GM12892 (cell line): ENCODE measurements around the gene ANKDD1B. TPM values are rescaled to one million over a fixed set of nuclear protein-coding genes. Genes with fewer than 3 reads are reported as not detected.
A peak's percentile ranks its signal among the peaks of the same experiment; 100 is the strongest.
"Not testable (repeated sequence)": the region's sequence is repeated elsewhere in the genome, so short reads cannot be mapped to it uniquely, and the experiment has no call there.

ENCODE experiments used
- DNase-seq: peaks from one replicate; pipeline ENCODE4 v3.0.0; 2011; ENCODE audit not compliant: insufficient read length
- FAIRE-seq: peaks from 2 replicates; lab custom pipeline; 2011; peaks lifted over from hg19 to GRCh38; lab: Jason Lieb, UNC
- POLR2A ChIP-seq: IDR thresholded peaks from 2 replicates; pipeline ENCODE4 v1.6.1; 2011; ENCODE audit warnings: low read depth, low read length, control low read depth
- POLR2AphosphoS5 ChIP-seq: IDR thresholded peaks from 2 replicates; pipeline ENCODE4 v1.6.1; 2011; ENCODE audit warnings: low read depth, low read length, control low read depth
- TAF1 ChIP-seq: IDR thresholded peaks from 2 replicates; pipeline ENCODE4 v1.6.1; 2011; ENCODE audit warnings: low read depth, mild to moderate bottlenecking, control low read depth, low read length, borderline replicate concordance
- polyA plus RNA-seq: library from polyadenylated mRNA; unstranded; fragments of >200 nt; gene quantifications from one replicate; pipeline ENCODE4 v1.2.1, GENCODE V29; 2012; ENCODE audit warnings: missing spikeins, inconsistent platforms; ENCODE audit not compliant: missing spikeins

ANKDD1B gene
- 0.61 TPM for polyA plus RNA-seq

DNA sequence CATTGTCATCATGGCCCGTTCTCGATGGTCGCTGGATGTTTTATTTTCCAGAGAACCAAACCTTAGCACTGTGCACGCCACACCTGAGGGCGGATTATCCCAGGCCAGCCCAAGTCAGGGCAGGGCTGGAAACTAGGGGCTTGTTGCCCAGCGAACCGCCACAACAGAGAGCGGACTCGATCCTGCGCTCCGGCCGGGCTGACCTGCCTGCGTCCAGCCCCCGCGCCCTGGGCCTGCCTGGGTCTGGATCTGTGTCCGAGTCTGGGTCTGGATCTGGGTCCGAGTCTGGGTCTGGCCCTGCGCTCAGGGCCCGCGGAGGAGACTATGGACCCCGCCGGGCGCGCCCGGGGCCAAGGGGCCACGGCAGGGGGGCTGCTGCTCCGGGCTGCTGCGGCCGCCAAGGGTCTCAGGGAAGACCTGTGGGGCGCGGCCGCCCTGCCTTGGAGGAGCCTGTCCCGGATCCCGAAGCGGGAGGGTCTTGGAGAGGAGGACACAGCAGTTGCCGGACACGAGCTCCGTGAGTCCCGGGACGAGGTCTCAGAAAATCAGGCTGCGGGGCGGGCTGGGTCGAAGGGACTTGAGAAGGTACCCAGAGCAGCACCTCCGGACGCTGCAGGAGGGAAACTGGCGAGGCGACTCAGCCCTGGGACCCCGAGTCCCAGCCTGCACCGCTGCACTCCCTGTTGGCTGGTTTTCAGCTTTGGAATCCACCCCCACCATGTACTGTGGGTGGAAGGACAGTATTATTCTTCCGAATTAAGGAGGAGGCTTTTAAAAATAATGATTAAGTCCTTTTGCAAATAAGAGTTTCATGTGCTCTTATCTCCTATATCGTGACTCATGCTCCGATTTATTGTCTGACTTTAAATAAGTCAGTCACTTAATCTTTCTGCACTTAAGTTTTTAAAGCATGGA, at the start of gene ANKDD1B:
TSS of gene ANKDD1B (plus strand) at position 143 of the 915 bp plus-strand sequence. CDS start at position 325, 182 bp downstream.
- TF ChIP-seq POLR2AphosphoS5 (no peak), POLR2A (no peak), TAF1 (no peak)
- FAIRE-seq = no peak

DNA sequence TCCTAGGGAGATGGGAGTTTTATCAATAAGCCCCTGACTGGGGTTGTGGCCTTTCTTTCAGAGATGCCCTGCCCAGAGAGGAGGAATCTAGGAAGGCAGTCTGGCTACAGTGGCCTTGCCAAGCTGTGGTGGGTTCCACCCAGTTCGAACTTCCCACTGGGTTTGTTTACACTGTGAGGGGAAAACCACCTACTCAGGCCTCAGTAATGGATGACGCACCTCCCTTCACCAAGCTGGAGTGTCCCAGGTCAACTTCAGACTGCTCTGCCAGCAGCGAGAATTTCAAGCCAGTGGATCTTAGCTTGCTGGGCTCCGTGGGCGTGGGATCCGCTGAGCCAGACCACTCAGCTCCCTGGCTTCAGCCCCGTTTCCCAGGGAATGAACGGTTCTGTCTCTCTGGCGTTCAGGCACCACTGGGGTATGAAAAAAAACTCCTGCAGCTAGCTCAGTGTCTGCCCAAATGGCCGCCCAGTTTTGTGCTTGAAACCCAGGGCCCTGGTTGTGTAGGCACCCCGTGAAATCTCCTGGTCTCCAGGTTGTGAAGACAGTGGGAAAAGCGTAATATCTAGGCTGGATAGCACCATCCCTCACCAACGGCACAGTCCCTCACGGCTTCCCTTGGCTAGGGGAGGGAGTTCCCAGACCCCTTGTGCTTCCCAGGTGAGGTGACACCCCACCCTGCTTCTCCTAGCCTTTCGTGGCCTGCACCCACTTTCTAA, 45.1 kb upstream of the ANKDD1B start:
- peak; percentile 56 for FAIRE-seq

More for the DNA sequence above, at the start of gene ANKDD1B:
- peak; percentile 31 for DNase-seq

DNA sequence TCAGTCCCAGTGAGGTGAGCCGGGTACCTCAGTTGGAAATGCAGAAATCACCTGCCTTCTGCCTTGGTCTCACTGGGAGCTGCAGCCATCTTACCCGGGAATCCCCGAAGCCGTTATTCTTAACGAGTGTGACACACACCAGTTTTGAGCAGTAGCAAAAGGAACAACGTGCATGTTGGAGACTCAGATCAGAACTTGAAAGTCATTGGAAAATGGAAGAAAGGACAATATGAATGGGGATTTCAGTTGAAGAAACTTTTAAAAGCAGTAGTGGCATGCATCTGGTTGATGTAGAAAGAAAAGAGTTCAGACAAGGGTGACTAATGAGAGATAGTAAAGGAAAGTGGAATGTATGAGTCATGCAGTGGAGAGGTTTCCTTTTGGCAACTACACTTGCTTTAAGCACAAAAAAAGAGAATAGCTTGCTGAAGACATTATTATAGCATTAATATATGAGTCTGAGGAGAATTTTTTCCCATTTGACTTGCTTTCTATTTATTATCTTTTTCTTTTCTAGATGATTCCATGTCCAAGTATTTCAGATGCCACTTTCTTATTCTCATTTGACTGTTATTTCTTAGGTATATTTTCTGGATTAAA, 44.4 kb upstream of the ANKDD1B start:
- DNase-seq (peak; percentile 9), FAIRE-seq (peak; percentile 80)

More for the DNA sequence above, 45.1 kb upstream of the ANKDD1B start:
- not testable (repeated sequence) for DNase-seq

DNA sequence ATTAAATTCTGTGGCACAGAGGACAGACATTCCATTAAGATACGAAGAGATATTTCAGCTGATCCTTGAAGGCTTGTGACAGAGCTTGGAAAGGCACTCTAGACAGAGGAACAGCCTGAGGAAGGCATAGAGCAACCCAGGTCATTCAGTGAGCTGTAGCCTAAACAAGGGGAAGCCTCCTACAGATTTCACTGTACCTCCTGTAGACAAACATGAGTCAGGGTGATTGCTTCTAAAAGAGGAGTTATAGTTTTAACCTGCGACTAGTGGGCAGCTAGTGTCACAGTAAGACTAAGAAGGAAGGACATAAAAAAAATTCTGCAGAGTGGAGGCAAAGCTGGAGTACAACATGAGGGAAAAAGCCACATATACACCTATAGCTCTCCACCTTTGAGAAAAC, 43.5 kb upstream of the ANKDD1B start:
- TF ChIP-seq POLR2AphosphoS5 (no peak), TAF1 (no peak), POLR2A (no peak)
- DNase-seq (no peak), FAIRE-seq (peak; percentile 84)

More for the DNA sequence above, 44.4 kb upstream of the ANKDD1B start:
- TF ChIP-seq POLR2AphosphoS5 (no peak), POLR2A (no peak), TAF1 (no peak)

DNA sequence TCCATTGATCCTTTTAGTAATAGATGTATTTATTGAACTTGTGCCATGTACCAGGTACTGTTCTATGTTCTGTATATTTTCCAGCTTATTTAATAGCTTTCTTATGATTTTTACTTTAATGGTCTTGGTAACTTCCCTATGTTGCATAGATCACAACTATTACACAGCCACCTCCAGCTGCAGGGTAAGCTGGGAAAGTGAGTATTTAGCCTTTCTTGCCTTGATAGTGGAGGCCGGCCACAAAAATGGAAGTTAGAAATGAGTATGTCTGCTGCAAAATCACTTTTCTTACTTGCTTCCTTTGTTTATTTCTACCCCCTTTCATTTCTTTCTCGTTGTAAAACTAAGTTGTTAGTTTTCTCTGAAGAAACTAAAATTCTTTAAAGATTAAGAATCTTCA, 43.1 kb upstream of the ANKDD1B start:
- peak; percentile 27 for FAIRE-seq
- TF ChIP-seq POLR2AphosphoS5 (no peak), POLR2A (no peak), TAF1 (no peak)
- no peak for DNase-seq

DNA sequence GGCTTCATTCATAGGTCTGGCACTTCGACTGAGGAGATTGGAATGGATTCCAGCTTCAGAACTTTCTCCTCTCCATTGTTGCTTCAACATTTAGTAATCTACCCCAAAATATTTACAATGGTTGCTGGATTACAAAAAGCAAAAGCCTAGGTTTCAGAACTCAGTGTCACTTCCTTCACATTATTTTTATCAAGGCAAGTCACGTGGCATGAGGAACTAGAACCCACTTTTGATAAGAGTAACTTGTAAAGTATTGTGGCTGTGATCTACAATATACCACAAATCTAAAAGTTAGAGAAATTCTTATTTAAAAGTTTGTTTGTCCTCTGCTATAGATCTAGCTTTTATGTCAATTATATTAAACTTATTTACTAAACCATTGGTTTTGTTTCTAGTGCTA, 39.7 kb upstream of the ANKDD1B start:
- peak; percentile 83 for FAIRE-seq
- no peak for DNase-seq
- TF ChIP-seq TAF1 (no peak), POLR2AphosphoS5 (no peak), POLR2A (no peak)

DNA sequence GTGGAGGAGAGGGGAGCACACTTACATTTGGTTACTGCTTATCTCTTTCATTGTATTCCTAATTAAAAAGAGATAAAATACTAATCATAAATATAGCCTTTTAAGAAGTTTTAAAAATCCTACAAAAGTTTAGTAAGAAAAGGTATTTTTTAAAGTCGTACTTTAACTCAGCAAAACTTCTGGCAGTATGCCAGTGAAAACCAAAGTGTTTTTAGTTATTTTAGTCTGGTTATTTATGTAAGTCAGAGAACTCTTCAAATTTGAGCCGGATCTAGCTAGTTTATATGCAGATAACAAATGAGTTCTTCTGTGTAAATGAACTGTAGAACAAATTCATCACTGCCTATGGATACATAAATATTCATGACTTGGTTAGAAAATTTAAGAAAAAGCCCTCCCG, 36.5 kb upstream of the ANKDD1B start:
- DNase-seq (no peak), FAIRE-seq (no peak)
- TF ChIP-seq POLR2AphosphoS5 = no peak
- no peak for TF ChIP-seq POLR2A
- TF ChIP-seq TAF1 = no peak

DNA sequence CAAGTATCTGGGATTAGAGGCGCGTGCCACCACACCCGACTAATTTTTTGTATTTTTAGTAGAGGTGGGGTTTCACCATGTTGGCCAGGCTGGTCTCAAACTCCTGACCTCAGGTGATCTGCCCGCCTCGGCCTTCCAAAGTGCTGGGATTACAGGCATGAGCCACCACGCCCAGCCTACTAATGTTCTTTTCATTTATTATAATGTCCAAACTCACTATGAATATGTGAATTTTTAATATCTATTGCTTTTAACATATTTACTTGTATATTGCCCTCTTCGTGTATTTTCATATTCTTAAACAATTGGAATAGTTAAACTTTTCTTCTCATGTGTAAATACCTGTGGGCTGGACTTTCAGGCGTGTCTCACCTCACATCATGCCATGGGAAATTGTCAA, 33.0 kb upstream of the ANKDD1B start:
- not testable (repeated sequence) for FAIRE-seq, DNase-seq

DNA sequence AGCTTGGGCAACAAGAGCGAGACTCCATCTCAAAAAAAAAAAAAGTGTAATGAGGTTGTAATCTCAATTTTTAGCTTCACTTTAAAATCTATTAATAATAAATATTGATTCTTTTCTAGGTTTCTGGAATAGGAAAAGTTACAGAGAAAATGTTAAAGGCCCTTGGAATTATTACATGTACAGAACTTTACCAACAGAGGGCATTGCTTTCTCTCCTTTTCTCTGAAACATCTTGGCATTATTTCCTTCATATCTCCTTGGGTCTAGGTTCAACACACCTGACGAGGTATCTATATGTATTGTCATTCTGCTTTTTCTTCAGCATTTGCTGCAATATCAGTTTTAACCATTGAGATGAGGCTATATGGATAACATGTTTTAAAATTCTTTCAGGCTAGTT, 26.6 kb upstream of the ANKDD1B start:
- no peak for TF ChIP-seq POLR2AphosphoS5
- no peak for TF ChIP-seq POLR2A
- TF ChIP-seq TAF1 = no peak
- no peak for FAIRE-seq
- DNase-seq = no peak

DNA sequence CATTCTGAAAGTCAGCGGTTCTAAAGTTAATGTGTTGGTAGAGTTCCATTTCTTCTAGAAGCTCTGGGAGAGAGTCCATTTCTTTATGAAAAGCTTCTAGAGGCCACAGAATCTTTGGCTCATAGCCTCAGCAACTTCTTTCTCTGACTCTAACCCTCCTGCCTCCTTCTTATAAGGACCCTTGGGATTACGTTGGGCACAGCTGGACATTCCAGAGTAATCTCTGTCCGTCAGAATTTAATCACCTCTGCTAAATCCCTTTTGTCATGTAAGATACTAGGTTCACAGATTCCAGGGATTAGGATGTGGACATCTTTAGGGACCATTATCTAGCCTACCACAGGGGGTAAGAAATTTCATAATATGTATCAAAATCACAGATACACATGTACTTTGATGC, 22.6 kb upstream of the ANKDD1B start:
- TF ChIP-seq TAF1 = no peak
- TF ChIP-seq POLR2A = no peak
- no peak for TF ChIP-seq POLR2AphosphoS5
- FAIRE-seq = no peak
- no peak for DNase-seq

DNA sequence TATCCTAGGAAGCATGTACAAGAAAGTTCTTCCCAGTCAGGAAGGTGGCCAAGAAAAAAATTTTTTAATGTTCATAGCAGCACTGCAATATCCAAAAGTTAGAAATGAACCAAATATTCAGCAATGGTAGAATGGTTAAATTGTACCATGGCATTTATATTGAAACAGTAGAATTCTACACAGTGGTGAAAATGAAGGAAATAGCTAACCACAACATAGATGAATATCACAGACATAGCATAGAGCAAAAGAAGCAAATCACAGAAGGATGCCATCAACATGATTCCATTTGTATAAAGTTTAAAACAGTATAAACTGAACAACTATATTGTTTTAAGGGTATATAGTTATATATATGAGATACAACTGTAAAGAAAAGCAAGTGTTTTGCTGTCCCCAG, 10.7 kb upstream of the ANKDD1B start:
- no peak for FAIRE-seq
- TF ChIP-seq POLR2A (no peak), TAF1 (no peak), POLR2AphosphoS5 (no peak)

More for the DNA sequence above, 10.7 kb upstream of the ANKDD1B start:
- no peak for DNase-seq
